Stimulated activated CD4-positive, alpha-beta T cell treated with anti-CD3 and anti-CD28 coated beads, Interleukin-1b, Interleukin-23, amount 100 ng/mL, for 1 hour (primary cell): ENCODE measurements around the gene PRIMA1.

ENCODE experiments used
- DNase-seq, 2 donors: peaks; one replicate each; pipeline ENCODE4 v3.0.0-alpha.2; 2020; ENCODE audit warnings: low read depth in 2 of 2

The PRIMA1 gene

DNA sequence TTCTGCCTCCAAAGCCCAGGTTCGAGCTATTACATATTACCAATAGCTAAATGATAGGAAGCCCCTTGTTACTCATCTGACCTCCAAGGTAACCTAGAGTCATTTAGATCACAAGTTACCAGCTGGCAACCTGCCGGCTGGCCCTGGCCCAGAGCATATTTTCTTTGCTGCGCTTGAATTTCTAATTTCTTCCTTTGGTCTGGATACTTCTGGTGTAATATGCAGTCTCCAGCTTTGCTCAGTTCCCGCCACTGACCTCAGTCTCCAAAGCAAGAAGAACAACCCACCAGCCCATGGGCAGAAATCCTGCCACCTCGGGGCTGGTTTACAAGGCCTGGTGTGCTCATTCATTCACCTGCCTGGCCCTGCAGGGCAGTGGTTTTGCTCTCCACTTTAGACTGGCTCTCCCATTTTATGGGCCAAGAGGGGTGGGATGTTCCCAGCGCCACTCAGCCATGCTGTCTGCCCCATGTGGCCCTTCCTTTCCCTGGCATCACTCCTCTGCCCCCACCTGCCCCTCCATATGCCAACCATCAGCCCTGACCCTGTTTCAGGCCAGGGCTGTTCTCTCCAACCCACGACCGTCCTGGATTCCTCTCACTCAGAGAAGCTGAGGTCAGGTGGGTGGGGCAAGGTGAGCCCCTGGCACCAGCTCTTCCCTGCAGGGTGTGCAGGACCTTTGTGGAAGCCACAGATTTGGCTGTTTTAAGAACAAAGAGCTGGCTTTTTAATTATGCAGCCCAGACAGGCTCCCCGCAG lies 76.0 kb downstream of the PRIMA1 start:
- DNase-seq, result no peak

DNA sequence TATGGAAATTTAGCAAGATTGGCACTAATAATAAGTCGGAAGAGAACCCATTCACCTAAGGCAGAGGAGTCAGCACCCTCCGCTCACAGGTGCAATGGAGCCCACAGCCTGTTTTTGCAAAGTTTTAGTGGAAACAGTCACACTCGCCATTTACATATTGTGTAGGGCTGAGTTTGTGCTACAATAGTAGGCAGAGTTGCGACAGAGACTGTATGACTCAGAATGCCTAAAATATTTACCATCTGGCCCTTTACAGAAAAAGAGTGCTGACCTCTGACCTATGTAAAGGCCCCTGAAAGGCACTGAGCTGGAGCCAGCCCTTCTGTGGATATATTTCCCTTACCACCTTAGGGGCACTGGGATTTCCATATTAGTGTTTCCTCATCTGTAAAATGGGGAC lies 79.0 kb downstream of the PRIMA1 start:
- DNase-seq, result no peak

DNA sequence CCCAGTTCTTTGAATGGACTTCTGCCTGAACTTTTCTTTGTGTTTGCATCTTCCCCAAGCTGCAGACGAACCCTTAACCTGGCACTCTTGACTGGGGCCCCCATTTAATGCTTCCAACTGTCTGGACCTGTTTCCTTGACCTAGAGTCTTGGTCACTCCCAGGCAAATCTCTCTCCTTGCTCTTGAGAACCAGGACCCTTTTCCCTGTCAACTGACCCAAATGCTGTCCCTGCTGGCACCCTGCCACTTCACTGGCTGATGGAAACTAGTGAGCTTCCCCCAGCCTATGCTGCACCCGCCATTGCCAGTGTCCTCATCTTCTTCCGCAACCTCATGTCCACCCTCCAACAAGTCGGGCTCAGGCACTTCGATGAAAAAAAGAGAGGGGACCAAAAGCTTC lies 79.5 kb downstream of the PRIMA1 start:
- no peak for DNase-seq

DNA sequence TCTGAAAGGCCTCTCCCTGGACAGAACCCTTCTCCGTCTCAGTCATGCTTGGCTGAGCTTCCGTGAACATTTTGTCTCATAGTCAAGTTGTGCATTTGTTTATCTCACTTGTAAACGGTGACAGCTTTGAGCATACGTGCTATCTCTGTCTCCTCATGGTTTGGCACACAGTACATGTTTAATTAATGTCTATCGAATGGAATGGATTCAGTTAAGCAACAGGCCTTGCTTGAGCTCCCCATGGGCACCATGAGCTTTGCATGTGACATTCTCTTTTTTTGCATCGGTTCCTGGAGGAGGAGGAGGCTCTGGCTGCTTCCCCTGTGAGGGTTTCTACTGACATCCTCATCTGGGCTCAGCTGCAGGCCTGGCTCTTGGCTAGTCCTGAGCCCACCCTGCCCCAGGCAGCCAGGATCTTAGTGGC lies 80.0 kb downstream of the PRIMA1 start:
- no peak for DNase-seq

DNA sequence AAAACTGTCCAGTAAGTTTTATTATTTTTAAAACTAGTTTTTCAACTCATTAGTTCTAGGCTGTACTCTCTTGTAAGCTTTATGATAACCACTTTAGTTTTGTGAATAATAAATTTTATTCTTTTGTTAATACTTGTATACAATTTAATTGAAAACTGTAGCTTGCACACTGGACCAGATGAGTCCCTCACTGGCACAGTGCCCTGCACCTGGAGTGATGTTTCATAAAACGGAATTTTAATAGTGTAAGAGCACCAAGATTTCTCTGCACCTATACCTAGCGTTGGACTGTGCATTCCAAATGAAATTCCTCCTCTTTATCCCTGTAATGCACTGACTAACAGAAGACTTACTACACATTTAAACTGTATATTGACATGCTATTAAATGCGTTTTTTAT lies 80.8 kb downstream of the PRIMA1 start:
- DNase-seq, result no peak

DNA sequence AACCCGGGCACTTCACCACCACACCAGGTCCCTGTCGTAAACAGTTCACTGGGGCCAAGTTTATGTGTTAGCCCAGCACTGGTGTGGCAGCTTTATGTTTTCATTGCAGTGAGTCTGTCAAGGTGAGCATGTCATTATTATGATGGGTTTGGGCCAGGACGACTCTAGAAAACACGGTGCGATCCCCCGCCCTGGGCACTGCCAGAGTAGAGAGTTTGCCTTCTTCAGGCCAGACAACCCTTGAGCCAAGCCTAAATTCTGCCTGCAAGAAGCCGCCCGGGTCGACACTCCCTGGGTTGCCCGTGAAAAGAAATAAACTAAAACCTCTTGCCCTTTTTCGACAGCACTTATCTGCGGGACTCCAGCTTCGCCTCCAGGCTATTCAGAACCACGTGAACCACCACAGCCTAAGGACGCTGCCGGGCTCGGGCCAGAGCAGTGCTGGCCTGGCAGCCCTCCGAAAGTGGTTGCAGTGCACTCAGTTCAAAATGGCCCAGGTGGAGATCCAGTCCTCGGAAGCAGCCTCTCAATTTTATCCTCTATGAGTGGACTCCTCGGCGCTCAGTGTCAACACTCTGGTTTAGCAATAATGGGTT lies 81.8 kb downstream of the PRIMA1 start:
- no peak for DNase-seq

DNA sequence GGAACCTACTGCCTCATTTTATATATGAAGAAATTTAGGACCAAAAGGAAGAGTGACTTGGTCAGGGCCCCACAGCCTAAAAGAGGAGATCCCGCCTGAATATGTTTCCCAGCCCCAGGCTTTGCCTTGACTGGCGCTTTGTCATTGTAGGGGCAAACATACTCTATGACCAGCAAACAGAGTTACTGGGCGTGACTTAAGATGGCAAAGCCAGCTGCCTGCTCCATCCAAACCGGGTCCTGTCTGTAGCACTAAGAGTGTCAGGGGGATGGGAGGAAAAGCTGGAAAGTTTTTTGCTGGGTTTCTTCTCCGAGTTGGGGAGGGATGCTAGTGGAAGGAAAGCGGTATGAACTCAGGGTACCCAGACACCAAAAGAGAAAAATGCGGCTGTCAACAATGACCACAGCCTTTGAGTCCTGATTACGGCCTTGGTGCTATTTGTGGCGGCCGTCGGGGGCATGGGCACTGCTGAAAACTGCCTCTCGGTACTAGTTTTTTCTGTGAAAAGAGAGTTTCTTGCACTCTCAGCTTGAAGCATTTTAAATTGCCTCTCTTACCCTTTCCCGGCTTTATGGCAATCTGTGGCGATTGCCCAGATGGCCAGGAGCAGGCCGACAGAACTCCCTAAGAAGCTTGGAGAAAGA lies 82.7 kb downstream of the PRIMA1 start:
- no peak for DNase-seq

DNA sequence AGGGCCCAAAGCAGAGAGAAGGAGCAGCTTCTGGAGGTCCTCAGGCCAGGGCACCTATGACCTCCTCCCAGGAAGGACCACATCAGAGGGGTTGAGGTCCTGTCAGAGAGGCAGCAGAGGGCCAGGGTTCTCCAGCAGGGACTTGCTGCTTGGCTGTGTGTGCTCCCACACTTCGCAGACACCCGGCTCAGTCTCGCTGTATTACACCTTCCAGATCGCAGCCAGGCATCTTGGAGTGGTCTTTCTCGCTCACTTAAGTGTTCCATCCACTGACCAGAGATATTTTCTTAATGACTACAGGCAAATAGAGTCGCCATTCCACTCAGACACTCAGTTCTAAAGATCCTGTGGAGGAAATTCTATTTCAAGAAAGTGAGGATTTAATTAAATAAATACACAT lies 84.3 kb downstream of the PRIMA1 start:
- no peak for DNase-seq

DNA sequence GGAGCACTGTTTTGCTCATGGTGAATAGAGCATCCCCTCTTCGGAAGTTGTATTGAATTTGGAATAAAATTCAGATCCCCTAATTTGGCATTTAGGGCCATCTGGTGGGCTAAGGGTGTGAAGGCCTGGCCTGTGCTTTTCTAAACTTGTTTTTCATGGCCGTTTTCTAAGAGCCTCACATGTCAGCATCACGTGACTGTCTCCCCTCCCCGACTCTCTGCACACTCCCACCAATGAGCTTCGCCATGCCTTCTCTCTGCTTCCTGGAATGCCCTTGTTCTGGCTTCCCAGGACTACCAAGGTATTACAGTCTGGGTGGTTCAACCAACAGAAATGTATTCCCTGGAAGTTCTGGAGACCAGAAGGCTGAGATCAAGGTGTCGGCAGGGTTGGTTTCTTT lies 85.3 kb downstream of the PRIMA1 start:
- no peak for DNase-seq

DNA sequence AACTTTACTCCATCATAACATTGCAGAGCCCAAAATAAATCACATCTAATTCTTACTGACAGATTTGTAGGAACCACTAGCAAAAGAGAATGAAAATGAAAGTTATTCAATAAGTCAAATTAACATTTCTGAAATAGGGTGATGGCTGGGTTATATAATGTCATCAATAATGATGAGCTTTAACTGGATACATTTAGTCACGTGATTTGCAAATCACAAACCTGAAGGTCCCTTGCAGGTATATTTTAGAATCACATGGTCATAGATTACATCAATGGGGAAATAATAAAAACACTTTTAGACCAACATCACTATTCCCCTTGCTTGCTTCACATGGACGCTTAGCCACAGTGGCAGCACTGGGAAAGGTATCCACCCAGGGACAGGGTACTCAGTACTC lies 86.7 kb downstream of the PRIMA1 start:
- no peak for DNase-seq

DNA sequence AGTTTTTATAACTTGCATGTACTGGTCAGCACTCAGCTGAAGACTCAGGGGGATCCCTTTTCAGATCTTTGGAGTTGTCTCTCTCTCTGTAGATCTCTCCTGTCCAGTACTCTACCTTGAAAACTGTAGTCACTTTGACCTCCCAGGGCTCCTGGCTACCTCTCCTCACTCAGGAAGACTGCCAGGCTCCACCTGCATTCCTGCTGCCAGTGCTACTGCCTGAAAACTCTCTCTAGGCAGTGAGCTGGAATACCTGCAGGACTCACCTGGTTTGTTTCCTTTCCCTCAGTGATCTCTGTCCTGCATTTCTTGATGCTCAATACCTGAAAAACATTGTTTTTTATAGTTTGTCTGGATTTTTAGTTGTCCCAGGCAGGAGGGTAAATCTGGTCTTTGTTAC lies 87.4 kb downstream of the PRIMA1 start:
- no peak for DNase-seq

DNA sequence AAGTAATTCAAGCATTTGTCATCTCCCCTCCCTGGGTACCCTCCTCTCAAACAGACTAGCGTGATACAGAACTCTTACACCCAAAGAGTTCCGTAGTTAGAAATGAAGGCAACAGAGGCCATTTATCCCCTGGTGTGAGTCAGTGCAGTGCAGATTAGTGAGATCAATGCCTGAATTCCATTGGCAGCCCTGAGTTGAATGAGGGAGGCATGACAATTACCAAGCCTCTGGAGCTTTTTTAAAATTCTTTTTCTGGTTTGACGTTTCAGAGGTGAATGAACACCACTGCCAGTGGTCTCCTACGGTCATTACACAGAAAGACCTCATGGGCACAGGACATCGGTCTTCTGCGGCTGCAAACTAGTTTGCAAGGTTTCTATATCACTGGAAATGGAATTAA lies 94.4 kb downstream of the PRIMA1 start:
- DNase-seq, result no peak

DNA sequence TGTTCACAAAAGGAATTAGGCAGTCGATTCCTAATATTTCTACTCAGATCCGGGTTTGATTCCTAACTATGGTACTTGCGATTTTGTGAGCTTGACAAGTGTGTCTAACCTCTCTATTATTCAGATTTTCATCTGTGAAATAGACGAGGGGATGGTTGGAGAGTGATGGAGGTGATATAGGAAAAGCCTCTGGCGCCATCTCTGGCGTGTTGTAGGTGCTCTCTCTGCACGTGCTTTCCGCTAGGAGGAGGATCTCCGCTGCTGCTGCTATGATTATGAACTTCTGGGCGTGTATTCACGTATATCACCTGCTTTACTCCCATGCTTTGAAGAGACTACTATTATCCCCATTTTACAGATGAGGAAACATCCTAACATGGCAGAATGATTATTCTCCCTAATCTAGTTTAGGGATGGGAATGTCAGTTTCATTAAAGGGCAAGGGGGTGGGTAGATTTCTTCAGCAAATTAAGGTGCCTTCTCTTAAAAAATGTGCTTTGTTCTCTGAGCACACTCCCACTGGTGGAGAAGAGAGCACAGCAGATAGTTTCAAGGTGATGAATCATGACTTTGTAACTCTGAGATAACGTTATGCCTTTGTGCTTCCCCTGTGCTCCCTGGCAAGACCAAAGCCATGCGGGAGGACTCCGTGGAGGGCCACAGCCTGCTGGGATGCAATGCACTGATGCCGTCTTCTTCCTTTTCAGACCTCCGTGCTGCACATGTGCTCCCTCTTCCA lies 97.1 kb downstream of the PRIMA1 start:
- no peak for DNase-seq

DNA sequence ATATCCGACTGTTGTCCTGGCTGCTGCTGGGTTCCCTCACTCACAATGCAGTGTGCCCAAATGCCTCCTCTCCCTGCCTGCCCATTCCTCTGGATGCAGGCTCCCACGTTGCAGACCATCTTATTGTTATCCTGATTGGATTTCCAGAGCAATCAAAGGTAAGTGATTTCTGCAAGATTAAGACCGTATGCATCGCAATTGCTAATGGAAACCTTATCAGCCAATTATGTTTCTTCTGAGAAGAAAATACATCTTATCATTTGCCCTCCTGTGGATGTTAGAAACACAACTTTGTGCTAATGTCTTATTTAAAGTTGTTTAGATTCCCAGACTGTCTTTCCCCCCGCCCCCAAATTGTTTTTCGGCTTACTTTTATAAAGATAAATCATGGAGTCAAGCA lies 98.1 kb downstream of the PRIMA1 start:
- no peak for DNase-seq

DNA sequence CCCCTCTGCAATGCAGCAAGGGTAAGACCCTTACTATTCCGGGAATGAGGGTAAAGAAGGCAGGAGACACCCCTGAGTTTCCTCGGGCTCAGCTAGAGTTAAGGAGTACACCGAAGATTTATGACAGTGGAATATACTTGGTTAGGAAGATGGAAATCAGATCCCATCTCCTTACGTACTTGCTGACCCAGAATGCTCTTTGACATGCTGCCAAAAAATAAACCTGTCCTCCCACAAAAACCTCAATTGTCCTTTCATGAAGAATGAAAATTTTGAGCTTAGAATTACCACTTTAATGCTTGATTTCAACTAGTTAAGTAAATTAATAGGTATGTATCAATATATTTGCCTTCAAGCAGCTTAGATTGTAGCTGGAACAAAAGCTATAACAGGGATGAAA lies 99.5 kb downstream of the PRIMA1 start:
- DNase-seq, result no peak

DNA sequence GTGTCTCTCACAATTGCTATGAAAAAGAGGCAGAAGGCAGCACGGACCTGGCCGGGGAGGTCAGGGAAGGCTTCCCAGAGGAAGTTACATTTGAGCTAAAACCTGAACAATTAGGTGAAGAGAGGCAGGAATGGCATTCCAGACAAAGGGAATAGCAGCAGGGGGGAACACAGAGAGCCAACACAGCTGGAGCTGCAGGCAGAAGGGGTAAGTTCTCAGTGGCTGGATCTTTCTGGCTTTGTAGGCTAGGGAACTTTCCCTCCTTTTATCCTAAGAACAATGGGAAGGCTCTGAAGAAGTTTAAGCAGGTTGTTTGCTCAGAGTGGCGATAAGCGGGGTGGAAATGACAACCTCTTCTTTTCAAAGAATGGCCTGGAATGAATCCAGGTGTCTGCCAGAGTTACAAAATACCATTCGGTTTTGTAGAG lies 100.0 kb downstream of the PRIMA1 start:
- no peak for DNase-seq

DNA sequence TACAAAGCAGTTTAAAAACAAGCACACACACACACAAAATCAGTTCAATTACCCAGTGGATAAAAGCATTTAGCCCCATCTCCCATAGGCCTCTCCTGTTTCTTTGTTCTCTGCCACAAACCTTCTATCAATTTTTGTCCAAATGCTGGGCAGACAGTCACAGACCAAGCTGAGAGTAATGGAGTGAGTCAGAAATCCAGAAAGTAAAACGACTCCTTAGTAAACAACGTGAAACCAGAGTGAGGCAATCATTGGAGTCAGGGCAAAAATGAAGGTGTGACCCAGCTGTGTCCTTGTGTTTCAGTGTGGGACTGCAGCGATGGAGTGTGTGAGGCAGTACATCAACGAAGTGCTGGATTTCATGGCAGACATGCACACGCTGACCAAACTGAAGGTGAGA lies 102.0 kb downstream of the PRIMA1 start:
- DNase-seq, result no peak

DNA sequence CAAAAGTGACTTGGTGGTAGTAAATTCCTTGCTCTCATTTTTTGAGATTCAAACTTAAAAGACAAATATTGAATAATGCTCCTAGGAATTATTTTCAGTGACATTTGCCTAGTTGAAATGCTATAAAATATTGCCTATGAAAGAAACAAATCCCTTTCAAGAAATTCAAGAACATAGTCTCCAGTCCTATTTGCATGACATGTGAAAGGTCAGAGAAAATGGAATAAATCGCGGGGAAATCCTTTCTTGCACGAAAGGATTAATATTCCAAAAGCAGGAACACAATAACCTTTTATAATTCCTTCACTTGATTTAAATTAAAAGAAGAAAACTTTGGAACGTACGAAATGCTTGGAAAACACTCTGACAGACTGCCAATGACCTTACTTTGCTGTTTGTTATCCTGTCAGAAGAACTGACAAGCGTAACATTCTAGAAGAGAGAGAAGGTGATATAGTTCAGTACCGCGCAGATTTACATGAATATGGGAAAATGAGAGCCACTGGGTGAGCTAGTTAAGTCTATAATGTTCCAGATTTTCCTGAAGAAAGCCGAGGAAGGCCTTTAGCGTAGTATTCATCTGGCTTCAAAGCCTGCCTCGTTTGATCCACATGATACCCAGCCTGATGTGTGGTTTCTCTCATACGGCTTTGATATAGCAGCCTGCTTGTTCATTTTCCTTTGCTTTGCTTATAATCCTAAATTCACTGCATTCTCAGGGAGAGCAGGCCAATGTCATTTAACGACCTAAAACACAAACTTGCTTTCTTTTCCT lies 103.0 kb downstream of the PRIMA1 start:
- no peak for DNase-seq

DNA sequence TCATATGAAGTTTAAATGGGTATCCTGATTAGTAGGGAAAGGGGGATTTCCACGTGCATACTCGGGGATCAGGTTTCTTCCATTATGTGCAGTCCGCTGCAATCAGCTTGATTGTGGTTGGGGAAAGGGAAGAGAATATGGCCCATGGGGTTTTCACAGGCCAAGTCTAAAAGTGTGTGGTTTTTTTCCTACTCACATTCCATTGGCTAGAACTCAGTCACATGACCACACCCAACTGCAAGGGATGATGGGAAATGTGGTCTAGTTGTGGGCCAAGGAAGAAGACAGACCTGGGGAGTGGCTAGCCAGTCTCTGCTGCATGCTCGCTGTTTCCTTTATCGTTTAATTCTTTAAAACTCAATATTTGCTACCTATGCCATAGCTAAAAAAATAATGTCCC lies 105.1 kb downstream of the PRIMA1 start:
- DNase-seq, result no peak

DNA sequence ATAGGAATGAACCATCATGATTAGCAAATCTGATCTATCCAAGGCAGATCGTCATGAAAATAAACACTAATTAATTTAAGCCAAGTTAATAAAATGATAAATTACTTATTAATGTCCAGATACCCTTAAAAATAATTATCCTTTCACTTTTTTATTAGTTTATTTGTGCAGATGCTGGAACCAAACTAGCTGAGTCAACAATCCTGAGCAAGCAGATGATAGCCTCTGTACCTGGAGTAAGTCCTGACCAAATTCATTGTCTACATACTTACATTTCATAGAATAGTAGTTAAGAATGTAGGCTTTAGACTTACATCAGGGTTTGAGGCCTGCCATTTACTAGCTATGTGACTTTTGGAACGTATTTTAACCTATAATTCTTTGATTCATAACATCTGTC lies 105.8 kb downstream of the PRIMA1 start:
- no peak for DNase-seq

DNA sequence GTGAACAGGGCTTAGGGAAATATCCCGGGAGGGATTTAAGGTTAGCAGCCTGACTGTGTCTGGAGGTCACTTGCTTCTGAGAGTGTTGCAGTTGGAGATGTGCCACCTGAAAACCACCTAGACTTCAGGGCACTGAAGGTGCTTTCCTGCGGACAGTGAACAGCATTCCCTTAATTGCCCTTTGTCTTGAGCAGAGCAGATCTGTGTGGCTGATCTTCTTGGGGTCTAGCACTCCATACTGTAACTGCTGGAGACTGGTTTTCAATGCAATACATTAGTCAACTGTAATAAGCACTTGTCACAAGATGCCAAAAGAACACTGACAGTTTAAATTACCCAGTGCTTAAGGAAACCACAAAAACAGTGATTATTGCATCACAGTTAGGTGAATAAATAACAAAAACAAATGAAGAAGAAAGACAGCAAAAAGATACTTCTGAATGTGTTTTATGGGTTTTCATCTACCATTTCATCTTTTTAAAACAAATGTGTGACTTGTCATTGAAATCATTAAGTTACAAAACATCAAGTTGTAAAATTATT lies 111.8 kb downstream of the PRIMA1 start:
- no peak for DNase-seq

DNA sequence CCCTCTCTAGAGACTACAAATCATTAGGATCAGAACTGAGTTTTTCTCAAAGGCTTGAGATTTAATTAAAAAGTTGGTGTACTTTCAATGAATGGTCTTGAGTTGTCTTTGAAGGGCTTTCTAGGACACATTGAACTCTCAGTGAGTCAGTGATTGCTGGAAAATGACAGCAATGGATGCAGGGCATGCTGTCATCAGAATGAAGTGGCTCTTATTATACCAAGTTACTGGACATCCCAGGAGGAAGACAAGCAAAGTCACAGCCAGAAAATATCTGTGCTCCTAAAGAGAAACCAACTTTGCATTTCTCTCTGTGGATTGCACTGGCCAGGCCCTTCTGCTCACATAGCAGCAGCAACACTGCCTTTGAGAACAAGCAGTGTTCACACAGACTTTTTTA lies 112.6 kb downstream of the PRIMA1 start:
- no peak for DNase-seq
